ENCODE results near the gene MAD1L1.

Gene MAD1L1

DNA sequence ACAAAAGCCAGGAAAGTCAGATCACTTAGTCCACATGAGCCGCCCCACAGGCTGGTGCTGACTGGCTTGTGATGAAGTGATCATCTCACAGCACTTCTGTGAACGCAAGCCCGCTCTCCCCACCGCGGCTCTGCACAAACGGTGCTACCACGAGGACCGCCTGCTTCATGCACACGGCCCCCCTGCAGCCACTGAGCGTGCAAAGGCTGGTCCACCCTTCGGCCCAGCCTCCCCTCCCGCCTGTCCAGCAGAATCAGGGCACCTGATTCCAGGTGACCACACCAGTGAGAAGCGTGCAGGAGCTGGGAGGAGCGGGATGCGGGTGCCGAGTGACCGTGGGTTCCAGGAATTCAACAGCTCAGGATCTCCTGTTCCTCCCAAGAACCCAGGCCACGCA lies 32.2 kb downstream of the MAD1L1 start:
- no peak overlapping the region for H3K27ac Mint-ChIP-seq
- DNase-seq: no peak
- H3K36me3 Mint-ChIP-seq: peaks cover 26% of the 10 kb centered on the region
- H3K9me3 Mint-ChIP-seq: peaks cover under 1% of the 10 kb centered on the region
- no peaks in the 10 kb centered on the region for H3K4me1 Mint-ChIP-seq
- H3K4me3 Mint-ChIP-seq: no peak overlapping the region
- CTCF ChIA-PET: no interaction called here
- H3K27me3 Mint-ChIP-seq: no peaks in the 10 kb centered on the region

DNA sequence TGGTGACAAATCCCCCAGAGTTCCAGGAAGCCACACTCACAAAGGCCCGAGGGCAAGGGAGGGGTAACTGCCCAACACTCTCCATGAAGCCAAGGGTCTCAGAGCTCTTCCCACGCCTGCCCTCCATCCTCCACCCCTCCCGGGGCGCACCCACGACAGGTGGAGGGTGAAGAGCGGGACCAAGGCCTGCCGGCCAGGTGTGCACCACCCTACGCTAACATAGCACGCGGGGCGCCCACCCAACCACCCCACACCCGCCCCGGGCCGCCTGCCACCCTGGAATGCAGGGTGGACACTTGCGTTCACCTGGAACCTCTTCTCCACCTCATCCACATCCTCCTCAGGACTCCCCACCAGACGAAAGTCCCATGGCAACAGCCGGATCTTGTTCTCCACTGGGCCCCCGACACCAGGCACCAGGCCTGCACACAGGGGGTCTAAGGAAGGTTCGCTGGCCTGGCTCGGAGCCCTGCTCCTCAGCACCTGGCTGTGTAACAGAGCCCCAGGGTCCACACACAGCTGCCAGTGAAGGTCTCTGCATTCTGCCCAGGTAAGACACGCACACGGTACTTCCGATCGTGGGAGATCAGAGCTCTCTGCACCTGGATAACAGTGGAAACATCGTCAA lies 32.7 kb downstream of the MAD1L1 start:
- no peak for DNase-seq
- peaks cover 6% of the 10 kb centered on the region for H3K9me3 Mint-ChIP-seq
- no peak overlapping the region for H3K4me3 Mint-ChIP-seq
- CTCF ChIA-PET: no interaction called here
- no peak overlapping the region for H3K27ac Mint-ChIP-seq
- no peaks in the 10 kb centered on the region for H3K4me1 Mint-ChIP-seq
- peaks cover 31% of the 10 kb centered on the region for H3K36me3 Mint-ChIP-seq
- H3K27me3 Mint-ChIP-seq: no peaks in the 10 kb centered on the region

DNA sequence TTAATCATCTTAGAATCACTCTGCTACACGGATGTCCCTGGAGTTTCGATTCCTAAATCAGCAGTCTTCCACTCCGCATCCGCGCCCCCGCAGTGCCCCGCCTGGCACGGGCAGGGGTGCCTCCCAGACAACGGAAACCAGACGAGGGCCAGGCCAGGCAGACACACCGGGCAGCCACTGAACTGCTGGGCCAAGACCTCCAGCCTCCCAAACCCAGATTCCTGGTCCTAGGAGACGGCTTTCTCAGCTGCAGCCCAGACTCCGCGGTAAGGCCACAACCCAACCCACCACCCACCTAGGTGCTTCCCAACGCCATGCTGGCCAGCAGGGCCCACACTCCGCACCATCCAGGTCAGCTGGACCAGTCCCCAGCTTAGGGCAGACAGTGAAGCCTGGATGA lies 33.2 kb downstream of the MAD1L1 start:
- DNase-seq: no peak
- H3K27ac Mint-ChIP-seq: no peak overlapping the region
- CTCF ChIA-PET: no interaction called here
- peaks cover 6% of the 10 kb centered on the region for H3K9me3 Mint-ChIP-seq
- H3K4me3 Mint-ChIP-seq: no peak overlapping the region
- no peaks in the 10 kb centered on the region for H3K4me1 Mint-ChIP-seq
- no peaks in the 10 kb centered on the region for H3K27me3 Mint-ChIP-seq
- peaks cover 31% of the 10 kb centered on the region for H3K36me3 Mint-ChIP-seq

GRCh38 chr7:2198760-2199159 lies 34.0 kb downstream of the MAD1L1 start:
- peaks cover 6% of the 10 kb centered on the region for H3K9me3 Mint-ChIP-seq
- peaks cover 34% of the 10 kb centered on the region for H3K36me3 Mint-ChIP-seq
- no peaks in the 10 kb centered on the region for H3K4me1 Mint-ChIP-seq
- no peak for DNase-seq
- no peak overlapping the region for H3K27ac Mint-ChIP-seq
- H3K4me3 Mint-ChIP-seq: no peak overlapping the region
- CTCF ChIA-PET: no interaction called here
- no peaks in the 10 kb centered on the region for H3K27me3 Mint-ChIP-seq

GRCh38 chr7:2198206-2198605 lies 34.5 kb downstream of the MAD1L1 start:
- H3K9me3 Mint-ChIP-seq: peaks cover 6% of the 10 kb centered on the region
- H3K27ac Mint-ChIP-seq: no peak overlapping the region
- CTCF ChIA-PET: no interaction called here
- DNase-seq: no peak
- H3K4me3 Mint-ChIP-seq: no peak overlapping the region
- H3K36me3 Mint-ChIP-seq: peaks cover 34% of the 10 kb centered on the region
- H3K4me1 Mint-ChIP-seq: no peaks in the 10 kb centered on the region
- no peaks in the 10 kb centered on the region for H3K27me3 Mint-ChIP-seq

DNA sequence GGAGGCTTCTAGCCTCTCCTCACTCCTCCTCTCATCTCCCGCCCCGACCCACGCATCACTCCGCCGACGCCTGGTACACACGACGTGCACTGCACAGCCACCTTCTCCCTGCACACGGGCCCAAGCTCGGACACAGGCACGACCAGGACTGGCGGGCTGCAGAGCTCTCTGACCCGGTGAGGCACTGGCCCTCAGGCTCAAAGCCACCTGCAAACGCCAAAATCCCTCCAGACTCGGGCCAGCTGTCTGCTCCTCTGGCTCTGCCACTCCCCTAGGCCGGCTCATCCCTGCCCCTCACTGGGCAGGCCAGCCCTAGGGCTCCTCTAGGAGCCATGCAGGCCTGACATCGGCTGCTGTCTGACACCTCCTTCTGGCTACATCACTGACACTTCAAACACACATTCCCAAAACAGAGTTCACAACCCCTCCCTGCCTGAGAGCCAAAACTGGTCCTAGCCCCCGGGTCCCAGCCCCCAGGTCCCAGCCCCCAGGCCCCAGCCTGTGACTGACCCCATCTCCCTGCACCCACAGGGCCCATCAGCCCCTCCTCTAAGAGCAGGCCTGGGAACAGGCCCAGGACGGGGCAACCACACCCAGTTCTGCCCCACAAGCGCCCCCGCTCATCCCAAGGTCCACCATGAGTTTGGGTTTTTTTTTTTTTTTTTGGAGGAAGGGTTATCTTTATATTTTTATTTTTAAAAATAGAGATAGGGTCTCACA lies 35.1 kb downstream of the MAD1L1 start:
- CTCF ChIA-PET: no interaction called here
- H3K4me3 Mint-ChIP-seq: no peak overlapping the region
- H3K36me3 Mint-ChIP-seq: peaks cover 34% of the 10 kb centered on the region
- no peaks in the 10 kb centered on the region for H3K27me3 Mint-ChIP-seq
- no peak for DNase-seq
- H3K9me3 Mint-ChIP-seq: peaks cover 6% of the 10 kb centered on the region
- no peak overlapping the region for H3K27ac Mint-ChIP-seq
- no peaks in the 10 kb centered on the region for H3K4me1 Mint-ChIP-seq

DNA sequence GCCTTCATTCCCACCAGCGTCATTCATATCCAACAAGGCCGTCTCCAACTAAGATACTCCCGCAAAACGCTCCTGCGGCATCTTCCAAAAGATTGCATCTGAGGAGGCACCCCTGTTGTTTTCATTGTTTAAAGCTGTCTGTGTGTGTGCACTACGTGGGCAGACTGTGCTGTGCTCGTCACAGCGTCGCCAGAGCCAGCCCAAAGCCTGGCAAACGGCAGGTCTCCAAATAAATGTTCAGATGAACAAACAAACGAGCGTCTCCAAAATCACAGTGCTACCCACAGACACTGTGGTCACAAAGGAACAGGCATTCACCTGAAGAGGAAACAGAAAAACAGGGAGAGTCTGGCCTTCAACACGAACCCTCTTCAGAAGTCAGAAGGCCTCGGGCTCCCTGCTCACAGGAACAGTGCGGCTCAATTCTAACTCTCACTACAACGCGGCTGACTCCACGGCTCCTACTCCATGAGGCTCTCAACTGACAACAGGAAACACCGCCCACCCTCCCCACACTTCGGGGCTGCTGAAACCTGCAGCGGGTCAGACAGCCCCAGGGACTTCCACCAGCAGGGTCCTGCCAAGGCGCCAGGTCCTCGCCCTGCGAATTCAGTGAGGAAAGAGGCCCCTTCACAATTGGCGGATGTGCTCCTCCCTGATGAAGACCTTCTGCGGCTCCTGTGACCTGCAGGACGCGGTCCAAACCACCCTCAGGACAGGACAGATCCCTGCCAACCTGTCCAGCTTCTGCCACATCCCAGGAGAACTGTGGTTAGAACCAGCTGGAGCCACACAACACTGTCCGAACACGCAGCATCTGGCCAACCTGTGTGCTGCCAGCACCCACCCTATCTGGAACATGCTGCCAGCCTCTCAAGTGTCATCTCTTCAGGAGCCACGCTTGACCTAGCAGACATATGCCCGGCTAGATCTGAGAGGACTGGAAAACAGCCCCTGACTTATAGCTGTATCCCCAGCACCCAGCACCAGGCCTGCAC lies 36.1 kb downstream of the MAD1L1 start:
- Mint-ChIP-seq H3K36me3 (peaks cover 35% of the 10 kb centered on the region), H3K4me1 (no peaks in the 10 kb centered on the region), H3K9me3 (peaks cover 6% of the 10 kb centered on the region), H3K27ac (peak overlapping the region; percentile 11), H3K27me3 (no peaks in the 10 kb centered on the region), H3K4me3 (no peak overlapping the region)
- CTCF ChIA-PET: interaction anchor here (0.8 kb wide), 1 partner anchor 151 kb away, joined by 3 read pairs; no protein-coding TSS in a partner anchor
- DNase-seq: no peak

DNA sequence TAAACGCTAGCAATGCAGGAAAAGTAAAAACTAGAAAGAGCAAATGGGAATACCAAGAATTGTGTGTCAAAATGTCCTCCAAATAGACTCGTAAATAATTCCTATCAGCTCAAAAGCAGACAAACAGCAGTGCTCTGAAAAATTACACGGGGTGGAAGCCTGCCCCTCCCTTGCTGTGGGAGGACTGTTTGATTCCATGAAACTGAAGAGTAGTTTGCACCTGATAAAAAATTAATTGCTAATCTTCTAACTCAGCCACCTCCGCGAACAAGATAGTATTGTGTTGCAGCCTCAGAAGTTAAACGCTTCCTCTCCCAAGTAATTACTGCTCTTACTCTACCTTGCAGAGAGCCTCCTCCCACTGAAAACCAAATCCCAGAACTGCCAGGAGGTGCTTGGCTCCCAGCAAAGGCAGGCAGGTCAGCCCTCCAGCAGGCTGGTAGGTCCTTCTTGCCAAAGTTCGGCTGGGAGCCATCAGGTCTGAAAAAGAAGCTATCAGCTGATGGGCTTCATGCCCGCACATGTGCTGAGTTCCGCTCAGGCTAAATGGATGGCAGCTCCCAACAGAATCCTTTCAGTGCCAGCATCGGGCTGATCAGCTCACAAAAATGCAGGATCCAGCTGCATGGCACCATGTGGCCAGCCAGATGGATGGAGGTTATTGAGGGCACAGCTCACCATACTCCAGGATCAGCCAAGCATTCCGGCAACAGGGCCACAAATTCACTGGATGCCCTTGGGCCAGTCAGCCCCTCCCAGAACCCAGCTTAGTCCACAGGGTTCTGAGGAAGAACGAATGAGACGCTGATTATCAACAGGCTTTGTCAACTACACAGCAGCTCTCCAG lies 37.1 kb downstream of the MAD1L1 start:
- Mint-ChIP-seq H3K36me3 (peaks cover 35% of the 10 kb centered on the region), H3K9me3 (peaks cover 6% of the 10 kb centered on the region), H3K27me3 (no peaks in the 10 kb centered on the region), H3K4me3 (no peak overlapping the region), H3K4me1 (no peaks in the 10 kb centered on the region), H3K27ac (no peak overlapping the region)
- CTCF ChIA-PET: interaction anchor here (0.6 to 1.3 kb wide), 3 partner anchors 152 to 400 kb away, joined by 3 to 4 read pairs (median 3); no protein-coding TSS in a partner anchor
- DNase-seq: no peak

GRCh38 chr7:2193575-2194305 lies 39.0 kb downstream of the MAD1L1 start:
- Mint-ChIP-seq H3K4me1 (no peaks in the 10 kb centered on the region), H3K36me3 (peaks cover 30% of the 10 kb centered on the region), H3K9me3 (peaks cover 6% of the 10 kb centered on the region), H3K27ac (no peak overlapping the region), H3K4me3 (no peak overlapping the region), H3K27me3 (no peaks in the 10 kb centered on the region)
- CTCF ChIA-PET: no interaction called here
- no peak for DNase-seq

DNA sequence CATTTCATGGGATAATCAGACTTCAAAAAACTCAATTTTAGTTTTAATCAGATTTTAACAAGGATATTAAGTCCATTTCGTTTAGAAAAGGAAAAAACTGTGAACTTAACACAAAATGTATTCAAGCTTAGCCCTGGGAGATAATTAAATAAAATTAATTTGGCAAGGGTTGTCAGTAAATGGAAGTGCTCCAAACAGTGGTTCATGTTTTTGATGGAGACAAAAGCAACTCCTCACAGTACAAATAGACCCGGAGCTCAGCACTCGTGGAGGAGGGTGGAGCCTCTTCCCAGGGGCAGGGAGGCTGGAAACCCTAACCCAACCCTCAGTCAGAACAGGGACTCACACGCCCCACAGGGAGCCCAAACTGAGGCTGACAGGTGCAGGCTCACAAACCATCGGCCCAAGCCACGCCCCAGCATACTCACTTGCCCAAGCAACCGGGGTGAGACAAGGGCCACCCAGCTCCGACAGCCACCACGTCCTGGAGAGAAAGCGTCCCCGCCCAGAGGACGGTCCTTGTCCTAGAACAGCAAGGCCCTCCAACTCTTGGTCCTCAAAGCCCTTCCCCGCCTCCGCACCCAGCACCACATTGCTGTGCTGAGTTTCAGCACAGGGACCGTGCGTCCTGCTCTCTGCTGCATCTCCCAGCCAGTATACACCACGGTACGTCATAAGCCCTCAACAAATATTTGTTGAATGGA lies 39.8 kb downstream of the MAD1L1 start:
- Mint-ChIP-seq H3K4me3 (no peak overlapping the region), H3K27me3 (no peaks in the 10 kb centered on the region), H3K9me3 (peaks cover 6% of the 10 kb centered on the region), H3K27ac (no peak overlapping the region), H3K4me1 (no peaks in the 10 kb centered on the region), H3K36me3 (peaks cover 33% of the 10 kb centered on the region)
- CTCF ChIA-PET: no interaction called here
- no peak for DNase-seq

- no peak for DNase-seq
- Mint-ChIP-seq H3K36me3 (peaks cover 17% of the 10 kb centered on the region), H3K9me3 (peaks cover 6% of the 10 kb centered on the region), H3K4me3 (no peak overlapping the region), H3K27ac (no peak overlapping the region), H3K27me3 (no peaks in the 10 kb centered on the region), H3K4me1 (no peaks in the 10 kb centered on the region)
- CTCF ChIA-PET: no interaction called here
These were observed 41.7 kb downstream of the MAD1L1 start for GRCh38 chr7:2191016-2191415.

- Mint-ChIP-seq H3K27ac (no peak overlapping the region), H3K36me3 (peaks cover 14% of the 10 kb centered on the region), H3K27me3 (no peaks in the 10 kb centered on the region), H3K4me1 (no peaks in the 10 kb centered on the region), H3K4me3 (no peak overlapping the region), H3K9me3 (peaks cover 5% of the 10 kb centered on the region)
- no peak for DNase-seq
- CTCF ChIA-PET: no interaction called here
These were observed 42.2 kb downstream of the MAD1L1 start for GRCh38 chr7:2190531-2190930.

- DNase-seq: no peak
- Mint-ChIP-seq H3K4me3 (no peak overlapping the region), H3K4me1 (no peaks in the 10 kb centered on the region), H3K27me3 (no peaks in the 10 kb centered on the region), H3K36me3 (peaks cover 13% of the 10 kb centered on the region), H3K27ac (no peak overlapping the region), H3K9me3 (no peaks in the 10 kb centered on the region)
- CTCF ChIA-PET: no interaction called here
These were observed 46.6 kb downstream of the MAD1L1 start for GRCh38 chr7:2186166-2186565.
